Stimulated activated CD4-positive, alpha-beta T cell treated with anti-CD3 and anti-CD28 coated beads, Interleukin-15, amount 100 ng/mL, for 1 hour (primary cell): Measurements from ENCODE around the gene IRAK3.
A peak's percentile ranks its signal among the peaks of the same experiment; 100 is the strongest.

Source experiments
- DNase-seq, 2 donors: peaks; one replicate each; pipeline ENCODE4 v3.0.0-alpha.2; 2020; ENCODE audit warnings: low read depth in 1 of 2, low spot score in 1 of 2

Gene IRAK3

GRCh38 chr12:66255737-66256136 lies 66.7 kb downstream of the IRAK3 start:
- DNase-seq, result no peak

GRCh38 chr12:66258011-66258410 lies 69.0 kb downstream of the IRAK3 start:
- no peak for DNase-seq

- DNase-seq, result no peak
Measured at GRCh38 chr12:66262737-66263136, 73.7 kb downstream of the IRAK3 start.

GRCh38 chr12:66268562-66268961 lies 79.5 kb downstream of the IRAK3 start:
- no peak for DNase-seq

GRCh38 chr12:66269142-66269541 lies 80.1 kb downstream of the IRAK3 start:
- no peak for DNase-seq

GRCh38 chr12:66269757-66270383 lies 80.9 kb downstream of the IRAK3 start:
- DNase-seq, result no peak

GRCh38 chr12:66270613-66271012 lies 81.6 kb downstream of the IRAK3 start:
- no peak for DNase-seq

GRCh38 chr12:66272650-66273049 lies 83.6 kb downstream of the IRAK3 start:
- no peak for DNase-seq

- no peak for DNase-seq
Measured at GRCh38 chr12:66273147-66273546, 84.1 kb downstream of the IRAK3 start.

- no peak for DNase-seq
Measured at GRCh38 chr12:66275040-66275439, 86.0 kb downstream of the IRAK3 start.

- DNase-seq, result no peak
Measured at GRCh38 chr12:66279123-66279712, 90.2 kb downstream of the IRAK3 start.

GRCh38 chr12:66280561-66280960 lies 91.5 kb downstream of the IRAK3 start:
- no peak for DNase-seq

GRCh38 chr12:66282244-66282643 lies 93.2 kb downstream of the IRAK3 start:
- DNase-seq, result no peak

GRCh38 chr12:66287275-66287674 lies 98.3 kb downstream of the IRAK3 start:
- DNase-seq, result no peak

GRCh38 chr12:66288121-66288520 lies 99.1 kb downstream of the IRAK3 start:
- DNase-seq, result peak in 1 of 2 donors; percentile 35

- DNase-seq, result no peak
Measured at GRCh38 chr12:66289485-66289884, 100.5 kb downstream of the IRAK3 start.

GRCh38 chr12:66290716-66291200 lies 101.7 kb downstream of the IRAK3 start:
- DNase-seq, result no peak

- no peak for DNase-seq
Measured at GRCh38 chr12:66296176-66296683, 107.2 kb downstream of the IRAK3 start.

- no peak for DNase-seq
Measured at GRCh38 chr12:66297080-66297479, 108.1 kb downstream of the IRAK3 start.

- DNase-seq, result no peak
Measured at GRCh38 chr12:66297923-66298322, 108.9 kb downstream of the IRAK3 start.

- DNase-seq, result peak; percentile 93 to 96
Measured at GRCh38 chr12:66301944-66302826, 113.2 kb downstream of the IRAK3 start, which contains the start of gene HELB. Gene HELB (plus strand): TSS chr12:66302493. CDS start chr12:66302604, 111 bp downstream.

- DNase-seq, result no peak
Measured at GRCh38 chr12:66302827-66303169, 113.8 kb downstream of the IRAK3 start.
